ENCODE results near the gene VSX1. TPM values are rescaled to one million over a fixed set of nuclear protein-coding genes. Genes with fewer than 3 reads are reported as not detected.

Gene VSX1
- polyA plus RNA-seq = 0.03 TPM
- long read RNA-seq, donor 1 = 0 reads
- long read RNA-seq, donor 2 = 0 reads
- long read RNA-seq, donor 3 = 0 reads
- long read RNA-seq, donor 4 = 0 reads
- long read RNA-seq, donor 5 = 0 reads
- long read RNA-seq, donor 6 = 0 reads
- long read RNA-seq, donor 7 = 0 reads
- long read RNA-seq, donor 8 = 0 reads
- long read RNA-seq, donor 9 = 0 reads
- long read RNA-seq, donor 10 = 0 reads
- long read RNA-seq, donor 11 = 0 reads

- WGBS (ENCODE audit: insufficient coverage, low lambda C conversion rate) = no CpG with 5 or more reads among the region's 67 CpGs
Observed at GRCh38 chr20:25081730-25082497, at the start of gene VSX1. Gene VSX1, minus strand, starts transcription at chr20:25082141. Its CDS starts 45 bp downstream, at chr20:25082096.

DNA sequence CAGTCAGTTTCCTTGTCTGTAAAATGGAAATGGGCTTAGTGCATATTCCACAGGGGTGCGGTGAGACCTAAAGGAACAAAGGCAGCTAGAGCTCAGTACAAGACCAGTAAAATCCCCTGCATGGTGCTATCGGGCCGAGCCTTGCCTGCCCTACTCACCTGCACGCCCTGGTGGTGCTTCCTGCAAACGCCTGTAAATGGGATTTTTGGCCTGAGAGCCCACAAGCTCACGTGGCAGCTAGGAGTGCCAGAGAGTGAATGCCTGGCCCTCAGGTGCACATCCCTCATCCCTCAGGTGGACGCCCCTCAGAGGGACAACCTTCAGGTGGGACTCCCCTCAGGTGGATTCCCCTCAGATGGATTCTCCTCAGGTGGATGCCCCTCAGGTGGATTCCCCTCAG lies 48.0 kb upstream of the VSX1 start:
- Histone ChIP-seq H3K36me3 (ENCODE audit: control insufficient read depth, insufficient read depth, low read length) (no peaks in the 10 kb centered on the region), H3K9me3 (ENCODE audit: control insufficient read depth, low read depth, low read length) (no peaks in the 10 kb centered on the region), H3K4me1 (ENCODE audit: control insufficient read depth, insufficient read depth, low read length) (no peaks in the 10 kb centered on the region), H3K27me3 (ENCODE audit: control insufficient read depth, insufficient read depth, low read length) (peaks cover 2% of the 10 kb centered on the region), H3K27ac (ENCODE audit: low read length) (no peak overlapping the region), H3K4me3 (ENCODE audit: low read length) (no peak overlapping the region)
- no peak for DNase-seq
- WGBS (ENCODE audit: insufficient coverage, low lambda C conversion rate) = no CpG with 5 or more reads among the region's 7 CpGs

More at GRCh38 chr20:25081730-25082497, at the start of gene VSX1:
- no peak within 1 kb of the TSS for H3K4me3 ChIP-seq (ENCODE audit: low read length)
- peaks cover 10% of the 10 kb centered on the region for H3K9me3 ChIP-seq (ENCODE audit: control insufficient read depth, low read depth, low read length)
- DNase-seq = no peak
- H3K4me1 ChIP-seq (ENCODE audit: control insufficient read depth, insufficient read depth, low read length) = no peaks in the 10 kb centered on the region
- H3K36me3 ChIP-seq (ENCODE audit: control insufficient read depth, insufficient read depth, low read length) = no peaks in the 10 kb centered on the region
- no peak within 1 kb of the TSS for H3K27ac ChIP-seq (ENCODE audit: low read length)
- H3K27me3 ChIP-seq (ENCODE audit: control insufficient read depth, insufficient read depth, low read length) = peaks cover 96% of the 10 kb centered on the region

DNA sequence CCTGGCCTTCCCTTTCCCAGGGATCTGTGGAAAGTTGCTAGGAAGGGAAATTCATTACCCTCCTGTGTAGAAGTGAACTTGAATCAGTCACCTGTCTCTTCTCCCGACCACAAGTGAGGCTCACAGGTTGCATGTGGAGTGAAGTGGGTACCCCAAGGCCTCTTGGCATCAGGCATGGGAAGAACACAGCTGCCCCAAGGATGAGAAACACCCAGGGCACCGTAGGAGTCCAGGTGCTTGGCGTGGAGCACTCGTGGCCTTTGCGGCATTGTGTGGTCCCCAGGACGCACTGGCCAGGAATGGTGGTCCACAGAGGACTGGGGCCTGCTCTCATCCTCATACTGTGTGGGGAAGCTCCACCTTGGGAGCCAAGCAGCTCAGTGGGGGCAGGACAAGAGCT lies 47.5 kb upstream of the VSX1 start:
- no CpG with 5 or more reads among the region's 6 CpGs for WGBS (ENCODE audit: insufficient coverage, low lambda C conversion rate)
- Histone ChIP-seq H3K36me3 (ENCODE audit: control insufficient read depth, insufficient read depth, low read length) (no peaks in the 10 kb centered on the region), H3K4me3 (ENCODE audit: low read length) (no peak overlapping the region), H3K27me3 (ENCODE audit: control insufficient read depth, insufficient read depth, low read length) (peaks cover 2% of the 10 kb centered on the region), H3K9me3 (ENCODE audit: control insufficient read depth, low read depth, low read length) (no peaks in the 10 kb centered on the region), H3K4me1 (ENCODE audit: control insufficient read depth, insufficient read depth, low read length) (no peaks in the 10 kb centered on the region), H3K27ac (ENCODE audit: low read length) (no peak overlapping the region)
- no peak for DNase-seq

DNA sequence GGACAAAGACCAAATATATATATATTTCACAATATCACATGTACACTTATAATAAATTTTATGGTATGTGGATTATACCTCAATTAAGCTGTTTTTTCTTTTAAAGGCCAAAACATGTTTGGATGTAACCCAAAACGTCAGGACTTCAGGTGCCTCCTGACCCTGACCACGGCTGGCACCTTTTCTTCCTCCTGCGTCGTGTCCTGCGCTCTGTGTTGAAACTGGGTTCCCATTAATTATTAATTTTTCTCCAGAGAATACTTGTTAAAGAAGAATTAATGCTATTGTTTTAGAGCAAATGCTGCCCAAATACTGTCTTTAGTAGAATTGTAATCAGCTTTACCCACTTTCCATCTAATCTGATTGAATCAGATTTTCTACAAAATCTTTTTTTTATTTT lies 46.7 kb upstream of the VSX1 start:
- WGBS (ENCODE audit: insufficient coverage, low lambda C conversion rate) = no CpG with 5 or more reads among the region's 5 CpGs
- Histone ChIP-seq H3K27me3 (ENCODE audit: control insufficient read depth, insufficient read depth, low read length) (peaks cover 5% of the 10 kb centered on the region), H3K4me1 (ENCODE audit: control insufficient read depth, insufficient read depth, low read length) (no peaks in the 10 kb centered on the region), H3K4me3 (ENCODE audit: low read length) (no peak overlapping the region), H3K9me3 (ENCODE audit: control insufficient read depth, low read depth, low read length) (no peaks in the 10 kb centered on the region), H3K27ac (ENCODE audit: low read length) (no peak overlapping the region), H3K36me3 (ENCODE audit: control insufficient read depth, insufficient read depth, low read length) (no peaks in the 10 kb centered on the region)
- DNase-seq = no peak

GRCh38 chr20:25127761-25128537 lies 46.0 kb upstream of the VSX1 start:
- H3K9me3 ChIP-seq (ENCODE audit: control insufficient read depth, low read depth, low read length) = no peaks in the 10 kb centered on the region
- 60% methylated on average over 1 of the region's 4 CpGs for WGBS (ENCODE audit: insufficient coverage, low lambda C conversion rate)
- no peak overlapping the region for H3K27ac ChIP-seq (ENCODE audit: low read length)
- no peaks in the 10 kb centered on the region for H3K36me3 ChIP-seq (ENCODE audit: control insufficient read depth, insufficient read depth, low read length)
- DNase-seq = no peak
- H3K4me1 ChIP-seq (ENCODE audit: control insufficient read depth, insufficient read depth, low read length) = no peaks in the 10 kb centered on the region
- no peak overlapping the region for H3K4me3 ChIP-seq (ENCODE audit: low read length)
- peaks cover 5% of the 10 kb centered on the region for H3K27me3 ChIP-seq (ENCODE audit: control insufficient read depth, insufficient read depth, low read length)

GRCh38 chr20:25126204-25127029 lies 44.5 kb upstream of the VSX1 start:
- H3K9me3 ChIP-seq (ENCODE audit: control insufficient read depth, low read depth, low read length) = no peaks in the 10 kb centered on the region
- DNase-seq = no peak
- no peaks in the 10 kb centered on the region for H3K4me1 ChIP-seq (ENCODE audit: control insufficient read depth, insufficient read depth, low read length)
- H3K27me3 ChIP-seq (ENCODE audit: control insufficient read depth, insufficient read depth, low read length) = peaks cover 5% of the 10 kb centered on the region
- no CpG with 5 or more reads among the region's 4 CpGs for WGBS (ENCODE audit: insufficient coverage, low lambda C conversion rate)
- H3K36me3 ChIP-seq (ENCODE audit: control insufficient read depth, insufficient read depth, low read length) = no peaks in the 10 kb centered on the region
- no peak overlapping the region for H3K27ac ChIP-seq (ENCODE audit: low read length)
- no peak overlapping the region for H3K4me3 ChIP-seq (ENCODE audit: low read length)

DNA sequence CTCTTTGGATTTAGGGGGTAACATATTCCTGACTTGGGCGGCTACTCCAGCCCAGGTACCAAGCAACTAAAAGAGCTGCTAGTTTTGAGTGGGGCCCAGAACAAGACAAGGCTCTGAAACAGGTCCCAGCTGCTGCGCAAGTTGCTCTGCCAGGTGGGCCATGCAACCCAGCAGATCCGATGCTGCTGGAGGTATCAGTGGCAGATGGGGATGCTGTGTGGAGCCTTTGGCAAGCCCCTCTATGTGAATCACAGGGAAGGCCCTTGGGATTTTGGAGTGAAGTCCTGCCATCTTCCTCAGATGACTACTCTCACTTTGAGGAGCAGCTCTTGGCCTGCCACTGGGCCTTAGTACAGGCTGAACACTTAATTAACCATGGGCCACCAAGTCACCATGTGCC lies 43.7 kb upstream of the VSX1 start:
- Histone ChIP-seq H3K4me1 (ENCODE audit: control insufficient read depth, insufficient read depth, low read length) (no peaks in the 10 kb centered on the region), H3K4me3 (ENCODE audit: low read length) (no peak overlapping the region), H3K36me3 (ENCODE audit: control insufficient read depth, insufficient read depth, low read length) (no peaks in the 10 kb centered on the region), H3K27me3 (ENCODE audit: control insufficient read depth, insufficient read depth, low read length) (peaks cover 6% of the 10 kb centered on the region), H3K9me3 (ENCODE audit: control insufficient read depth, low read depth, low read length) (no peaks in the 10 kb centered on the region), H3K27ac (ENCODE audit: low read length) (no peak overlapping the region)
- no peak for DNase-seq
- WGBS (ENCODE audit: insufficient coverage, low lambda C conversion rate) = no CpG with 5 or more reads among the region's 3 CpGs

DNA sequence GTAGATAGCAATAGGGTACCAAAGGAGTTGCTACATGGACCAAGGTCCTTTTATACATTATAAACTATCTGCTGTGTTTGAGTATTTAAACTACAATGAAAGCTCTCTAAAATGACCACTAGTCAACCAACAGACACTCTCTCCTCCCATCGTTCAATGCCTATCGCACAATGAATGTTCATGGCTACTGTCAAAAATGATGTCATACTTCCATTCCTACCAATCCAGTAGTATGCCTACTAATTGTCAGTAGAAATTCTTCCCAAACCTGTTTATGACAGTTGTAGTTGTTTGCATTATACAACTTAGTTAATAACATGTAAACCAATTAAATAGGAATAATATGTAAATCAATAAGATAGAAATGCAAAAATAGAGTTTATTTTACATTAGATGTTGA lies 39.0 kb upstream of the VSX1 start:
- Histone ChIP-seq H3K9me3 (ENCODE audit: control insufficient read depth, low read depth, low read length) (no peaks in the 10 kb centered on the region), H3K27me3 (ENCODE audit: control insufficient read depth, insufficient read depth, low read length) (peaks cover 11% of the 10 kb centered on the region), H3K4me3 (ENCODE audit: low read length) (no peak overlapping the region), H3K4me1 (ENCODE audit: control insufficient read depth, insufficient read depth, low read length) (no peaks in the 10 kb centered on the region), H3K27ac (ENCODE audit: low read length) (no peak overlapping the region), H3K36me3 (ENCODE audit: control insufficient read depth, insufficient read depth, low read length) (no peaks in the 10 kb centered on the region)
- WGBS (ENCODE audit: insufficient coverage, low lambda C conversion rate) = no CpG with 5 or more reads among the region's 2 CpGs
- no peak for DNase-seq

GRCh38 chr20:25120457-25120856 lies 38.5 kb upstream of the VSX1 start:
- Histone ChIP-seq H3K27ac (ENCODE audit: low read length) (no peak overlapping the region), H3K36me3 (ENCODE audit: control insufficient read depth, insufficient read depth, low read length) (no peaks in the 10 kb centered on the region), H3K9me3 (ENCODE audit: control insufficient read depth, low read depth, low read length) (no peaks in the 10 kb centered on the region), H3K4me3 (ENCODE audit: low read length) (no peak overlapping the region), H3K4me1 (ENCODE audit: control insufficient read depth, insufficient read depth, low read length) (no peaks in the 10 kb centered on the region), H3K27me3 (ENCODE audit: control insufficient read depth, insufficient read depth, low read length) (peaks cover 11% of the 10 kb centered on the region)
- DNase-seq = no peak
- no CpG with 5 or more reads among the region's 3 CpGs for WGBS (ENCODE audit: insufficient coverage, low lambda C conversion rate)

- Histone ChIP-seq H3K27me3 (ENCODE audit: control insufficient read depth, insufficient read depth, low read length) (peaks cover 9% of the 10 kb centered on the region), H3K4me1 (ENCODE audit: control insufficient read depth, insufficient read depth, low read length) (no peaks in the 10 kb centered on the region), H3K27ac (ENCODE audit: low read length) (no peak overlapping the region), H3K4me3 (ENCODE audit: low read length) (no peak overlapping the region), H3K36me3 (ENCODE audit: control insufficient read depth, insufficient read depth, low read length) (no peaks in the 10 kb centered on the region), H3K9me3 (ENCODE audit: control insufficient read depth, low read depth, low read length) (no peaks in the 10 kb centered on the region)
- WGBS (ENCODE audit: insufficient coverage, low lambda C conversion rate) = no CpG with 5 or more reads among the region's 7 CpGs
- DNase-seq = no peak
Observed at GRCh38 chr20:25118529-25118928, 36.6 kb upstream of the VSX1 start.
